ENCODE measurements around the gene COL5A2.
A peak's percentile ranks its signal among the peaks of the same experiment; 100 is the strongest.

The COL5A2 gene

DNA sequence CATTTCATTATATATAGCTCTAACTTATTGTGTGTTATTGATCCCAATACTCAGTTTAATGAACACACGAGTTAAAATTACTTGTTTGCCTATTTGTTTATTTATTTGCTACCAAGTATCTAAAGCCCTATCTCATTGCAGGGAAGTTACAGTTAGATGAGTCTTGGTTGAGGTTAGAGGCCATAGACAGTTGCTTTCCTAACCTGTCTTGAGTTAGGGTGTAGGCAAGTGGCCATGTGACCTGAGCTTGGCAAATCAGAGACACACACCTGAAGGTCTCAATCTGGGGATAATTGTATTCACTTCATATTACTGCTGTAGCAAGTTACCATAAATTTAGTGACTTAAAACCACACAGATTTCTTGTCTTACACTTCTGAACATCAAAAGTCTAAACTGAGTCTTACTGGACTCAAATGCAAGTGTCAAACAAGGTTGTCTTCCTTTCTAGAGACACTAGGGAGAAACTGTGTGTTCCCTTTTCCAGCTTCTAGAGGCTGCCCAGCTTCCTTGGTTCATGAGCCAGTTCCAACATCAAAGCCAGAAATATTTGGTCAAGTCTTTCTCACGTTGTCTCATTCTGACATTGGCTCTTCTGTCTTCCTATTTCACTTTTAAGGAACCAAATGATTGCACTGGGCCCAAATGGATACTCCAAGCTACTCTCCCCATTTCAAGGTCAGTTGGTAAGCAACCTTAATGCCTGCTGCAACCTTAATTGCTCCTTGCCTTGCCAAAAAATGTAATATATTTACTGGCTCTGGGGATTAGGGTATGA is 165.7 kb downstream of the COL5A2 start:
- no peak for DNase-seq (ENCODE audit: low read depth in 1 of 2, low spot score in 1 of 2)
- in situ Hi-C loops (cut with HindIII; ENCODE audit: low pct_unique_long_range_greater_than_20kb, low sequenced_read_pairs): no loop called here
- no peak for TF ChIP-seq JUND (IDR thresholded peaks at IDR 0.05; ENCODE audit: low read depth)

- TF ChIP-seq JUND (IDR thresholded peaks at IDR 0.05; ENCODE audit: low read depth): no peak
- in situ Hi-C loops (cut with HindIII; ENCODE audit: low pct_unique_long_range_greater_than_20kb, low sequenced_read_pairs): no loop called here
- DNase-seq (ENCODE audit: low read depth in 1 of 2, low spot score in 1 of 2): no peak
Measured at GRCh38 chr2:189013031-189013430, 166.5 kb downstream of the COL5A2 start.

DNA sequence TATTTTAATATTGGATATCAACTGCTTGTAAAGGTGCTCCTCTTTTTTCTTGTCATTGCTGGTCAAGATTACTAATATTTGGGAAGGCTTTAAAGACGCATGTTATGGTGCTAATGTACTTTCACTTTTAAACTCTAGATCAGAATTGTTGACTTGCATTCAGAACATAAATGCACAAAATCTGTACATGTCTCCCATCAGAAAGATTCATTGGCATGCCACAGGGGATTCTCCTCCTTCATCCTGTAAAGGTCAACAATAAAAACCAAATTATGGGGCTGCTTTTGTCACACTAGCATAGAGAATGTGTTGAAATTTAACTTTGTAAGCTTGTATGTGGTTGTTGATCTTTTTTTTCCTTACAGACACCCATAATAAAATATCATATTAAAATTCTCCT is 167.2 kb downstream of the COL5A2 start:
- in situ Hi-C loops (cut with HindIII; ENCODE audit: low pct_unique_long_range_greater_than_20kb, low sequenced_read_pairs): no loop called here
- TF ChIP-seq JUND (IDR thresholded peaks at IDR 0.05; ENCODE audit: low read depth): no peak
- DNase-seq (ENCODE audit: low read depth in 1 of 2, low spot score in 1 of 2): no peak

GRCh38 chr2:189010536-189010935 is 169.0 kb downstream of the COL5A2 start:
- in situ Hi-C loops (cut with HindIII; ENCODE audit: low pct_unique_long_range_greater_than_20kb, low sequenced_read_pairs): no loop called here
- no peak for DNase-seq (ENCODE audit: low read depth in 1 of 2, low spot score in 1 of 2)
- no peak for TF ChIP-seq JUND (IDR thresholded peaks at IDR 0.05; ENCODE audit: low read depth)

DNA sequence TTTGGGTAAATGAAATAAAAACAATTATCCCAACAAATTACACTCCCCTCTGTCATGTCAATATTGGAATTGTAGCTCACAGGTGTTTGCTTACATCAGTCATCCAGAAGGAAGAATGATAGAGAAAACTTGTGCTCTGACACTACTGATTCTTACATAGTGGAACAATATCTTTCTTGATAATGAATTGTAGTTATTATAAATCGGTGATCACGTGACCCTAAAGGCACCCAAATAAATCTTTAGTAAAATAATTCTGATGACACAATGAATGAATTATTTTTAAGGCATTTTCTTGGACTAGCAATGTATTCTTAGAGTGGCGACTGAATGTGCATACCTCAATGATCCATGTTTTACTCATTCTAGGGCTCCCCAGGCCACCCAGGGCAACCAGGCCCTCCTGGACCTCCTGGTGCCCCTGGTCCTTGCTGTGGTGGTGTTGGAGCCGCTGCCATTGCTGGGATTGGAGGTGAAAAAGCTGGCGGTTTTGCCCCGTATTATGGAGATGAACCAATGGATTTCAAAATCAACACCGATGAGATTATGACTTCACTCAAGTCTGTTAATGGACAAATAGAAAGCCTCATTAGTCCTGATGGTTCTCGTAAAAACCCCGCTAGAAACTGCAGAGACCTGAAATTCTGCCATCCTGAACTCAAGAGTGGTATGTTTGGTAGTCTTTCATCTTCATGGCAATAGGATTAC is 170.9 kb downstream of the COL5A2 start:
- in situ Hi-C loops (cut with HindIII; ENCODE audit: low pct_unique_long_range_greater_than_20kb, low sequenced_read_pairs): no loop called here
- TF ChIP-seq JUND (IDR thresholded peaks at IDR 0.05; ENCODE audit: low read depth): no peak

DNA sequence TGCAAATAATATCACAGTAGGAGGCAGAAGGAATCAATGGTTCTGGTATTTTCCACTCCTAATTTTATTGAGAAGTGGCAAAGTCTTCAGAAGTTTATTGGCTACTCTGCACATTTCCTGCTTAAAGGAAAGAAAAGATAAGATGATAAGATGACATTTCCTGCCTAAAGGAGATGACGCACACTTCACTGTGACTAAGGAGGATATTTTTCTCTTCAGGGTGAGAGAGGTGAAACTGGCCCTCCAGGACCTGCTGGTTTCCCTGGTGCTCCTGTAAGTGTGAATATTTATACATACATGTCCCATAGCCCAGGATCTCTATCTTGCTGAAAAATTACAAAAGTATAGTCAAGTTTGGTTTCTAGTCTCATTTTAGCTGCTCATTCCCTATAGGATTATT is 177.5 kb downstream of the COL5A2 start:
- DNase-seq (ENCODE audit: low read depth in 1 of 2, low spot score in 1 of 2): no peak
- no peak for TF ChIP-seq JUND (IDR thresholded peaks at IDR 0.05; ENCODE audit: low read depth)
- in situ Hi-C loops (cut with HindIII; ENCODE audit: low pct_unique_long_range_greater_than_20kb, low sequenced_read_pairs): no loop called here

More for the DNA sequence above, 170.9 kb downstream of the COL5A2 start:
- no peak for DNase-seq (ENCODE audit: low read depth in 1 of 2, low spot score in 1 of 2)

- in situ Hi-C loops (cut with HindIII; ENCODE audit: low pct_unique_long_range_greater_than_20kb, low sequenced_read_pairs): no loop called here
- no peak for TF ChIP-seq JUND (IDR thresholded peaks at IDR 0.05; ENCODE audit: low read depth)
Measured at GRCh38 chr2:189000221-189000620, 179.3 kb downstream of the COL5A2 start.

DNA sequence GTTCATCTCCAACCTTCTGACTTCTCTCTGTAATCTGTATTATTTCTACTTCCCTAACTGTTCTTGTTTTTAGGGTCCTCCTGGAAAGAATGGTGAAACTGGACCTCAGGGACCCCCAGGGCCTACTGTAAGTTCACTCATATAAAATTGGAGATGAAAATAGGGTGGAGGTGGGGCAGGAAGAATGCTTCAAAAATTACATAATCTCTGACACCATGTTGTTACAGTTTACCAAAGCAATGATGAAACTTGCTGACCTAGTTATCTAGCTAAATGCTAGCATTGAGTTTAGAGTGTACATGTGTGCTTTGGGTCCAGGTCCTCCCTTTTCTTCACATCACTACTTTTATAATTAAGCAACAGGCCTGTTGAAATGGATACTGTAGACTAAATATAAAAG is 182.3 kb downstream of the COL5A2 start:
- TF ChIP-seq JUND (IDR thresholded peaks at IDR 0.05; ENCODE audit: low read depth): no peak
- in situ Hi-C loops (cut with HindIII; ENCODE audit: low pct_unique_long_range_greater_than_20kb, low sequenced_read_pairs): no loop called here
- no peak for DNase-seq (ENCODE audit: low read depth in 1 of 2, low spot score in 1 of 2)

More at GRCh38 chr2:189000221-189000620, 179.3 kb downstream of the COL5A2 start:
- DNase-seq (ENCODE audit: low read depth in 1 of 2, low spot score in 1 of 2): no peak

- no peak for DNase-seq (ENCODE audit: low read depth in 1 of 2, low spot score in 1 of 2)
- in situ Hi-C loops (cut with HindIII; ENCODE audit: low pct_unique_long_range_greater_than_20kb, low sequenced_read_pairs): no loop called here
- TF ChIP-seq JUND (IDR thresholded peaks at IDR 0.05; ENCODE audit: low read depth): no peak
Measured at GRCh38 chr2:188993247-188993646, 186.3 kb downstream of the COL5A2 start.

GRCh38 chr2:188986839-188987238 is 192.7 kb downstream of the COL5A2 start:
- TF ChIP-seq JUND (IDR thresholded peaks at IDR 0.05; ENCODE audit: low read depth): no peak
- DNase-seq (ENCODE audit: low read depth in 1 of 2, low spot score in 1 of 2): no peak
- in situ Hi-C loops (cut with HindIII; ENCODE audit: low pct_unique_long_range_greater_than_20kb, low sequenced_read_pairs): no loop called here

DNA sequence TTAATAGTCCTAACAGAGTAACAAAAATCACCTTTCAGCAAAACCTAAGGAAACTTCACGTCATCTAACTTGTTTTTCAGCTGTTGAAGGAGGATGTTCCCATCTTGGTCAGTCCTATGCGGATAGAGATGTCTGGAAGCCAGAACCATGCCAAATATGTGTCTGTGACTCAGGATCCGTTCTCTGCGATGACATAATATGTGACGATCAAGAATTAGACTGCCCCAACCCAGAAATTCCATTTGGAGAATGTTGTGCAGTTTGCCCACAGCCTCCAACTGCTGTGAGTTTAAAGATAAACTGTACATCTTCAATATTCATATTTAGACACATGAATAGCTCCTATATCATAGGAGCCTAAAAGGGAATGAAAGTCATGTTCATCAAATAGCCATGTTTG is 194.9 kb downstream of the COL5A2 start:
- in situ Hi-C loops (cut with HindIII; ENCODE audit: low pct_unique_long_range_greater_than_20kb, low sequenced_read_pairs): no loop called here
- no peak for DNase-seq (ENCODE audit: low read depth in 1 of 2, low spot score in 1 of 2)

DNA sequence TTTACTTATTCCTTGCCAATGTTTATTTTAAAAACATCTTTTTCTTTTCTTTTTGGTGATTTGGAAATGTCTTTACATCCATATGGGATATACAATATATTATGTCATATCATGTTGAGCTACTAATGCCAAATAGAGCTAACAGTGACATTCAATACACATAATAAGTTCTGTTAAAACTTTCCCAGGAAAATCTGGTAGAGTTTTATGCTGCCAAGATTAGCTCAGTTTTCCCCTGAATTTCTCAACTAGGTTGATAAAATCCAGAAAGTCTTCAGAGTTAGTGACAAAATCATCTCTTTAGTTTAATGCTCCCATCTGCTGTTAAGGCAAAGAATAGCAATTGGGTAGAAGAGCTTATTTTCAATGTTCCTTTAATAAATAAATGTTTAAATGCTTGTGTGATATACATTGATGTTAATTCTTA is 195.5 kb downstream of the COL5A2 start:
- in situ Hi-C loops (cut with HindIII; ENCODE audit: low pct_unique_long_range_greater_than_20kb, low sequenced_read_pairs): no loop called here
- TF ChIP-seq JUND (IDR thresholded peaks at IDR 0.05; ENCODE audit: low read depth): no peak
- peak in 1 of 2 experiments; percentile 6 for DNase-seq (ENCODE audit: low read depth in 1 of 2, low spot score in 1 of 2)

More for the DNA sequence above, 194.9 kb downstream of the COL5A2 start:
- no peak for TF ChIP-seq JUND (IDR thresholded peaks at IDR 0.05; ENCODE audit: low read depth)

- peak in 1 of 2 experiments; percentile 7 for DNase-seq (ENCODE audit: low read depth in 1 of 2, low spot score in 1 of 2)
- TF ChIP-seq JUND (IDR thresholded peaks at IDR 0.05; ENCODE audit: low read depth): no peak
- in situ Hi-C loops (cut with HindIII; ENCODE audit: low pct_unique_long_range_greater_than_20kb, low sequenced_read_pairs): no loop called here
Measured at GRCh38 chr2:188983427-188984064, 196.0 kb downstream of the COL5A2 start.

Measured in T47D (cell line).